SK-N-MC (cell line): Measurements from ENCODE around the gene LIPN.

Experiments
- EZH2 ChIP-seq: fragments of 200-600 bp; sonication (generic); IDR thresholded peaks from one replicate; pipeline ENCODE4 v1.6.1; 2017; ENCODE audit warnings: antibody characterized with exemption
- FOXP2 ChIP-seq: optimal IDR thresholded peaks from 2 replicates; pipeline ENCODE3; 2011; ENCODE audit warnings: mild to moderate bottlenecking, moderate library complexity; ENCODE audit not compliant: insufficient read depth; ENCODE audit errors: extremely low read length, control extremely low read depth
- POLR2AphosphoS5 ChIP-seq: IDR thresholded peaks from 2 replicates; pipeline ENCODE4 v1.6.1; 2012; ENCODE audit warnings: mild to moderate bottlenecking, low read depth, low read length, borderline replicate concordance

DNA sequence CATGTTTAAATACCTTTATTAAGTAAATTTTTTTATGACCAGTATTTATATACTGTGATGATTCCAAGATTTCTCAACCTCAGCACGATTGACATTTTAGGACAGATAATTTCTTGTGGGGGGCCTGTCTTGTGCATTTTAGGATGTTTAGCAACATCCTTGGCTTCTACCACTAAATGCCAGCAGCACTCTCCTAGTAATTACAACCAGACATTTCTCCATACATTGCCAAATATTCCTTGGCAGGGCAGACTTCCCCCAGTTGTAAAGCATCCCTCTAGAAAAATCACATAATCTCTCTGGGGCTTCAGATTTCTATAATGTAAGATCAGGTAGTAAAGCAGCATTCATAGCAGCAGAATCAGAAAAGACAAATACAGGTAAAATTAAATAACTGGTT, 34.9 kb downstream of the LIPN start:
- TF ChIP-seq POLR2AphosphoS5 = no peak
- no peak for TF ChIP-seq EZH2
- no peak for TF ChIP-seq FOXP2
